HEK293T (cell line): ENCODE measurements around the gene TAL1.

ENCODE experiments used
- BHLHE40 ChIP-seq: fragments of 450-650 bp; IDR thresholded peaks from 2 replicates; pipeline ENCODE4 v1.6.1; 2016; ENCODE audit warnings: mild to moderate bottlenecking, moderate library complexity, borderline replicate concordance
- FOXA1 ChIP-seq: fragments of 450-650 bp; IDR thresholded peaks from 2 replicates; pipeline ENCODE4 v1.6.1; 2016; ENCODE audit warnings: mild to moderate bottlenecking
- FOXK2 ChIP-seq: fragments of 450-650 bp; IDR thresholded peaks from 2 replicates; pipeline ENCODE4 v1.6.1; 2016; ENCODE audit warnings: mild to moderate bottlenecking
- FOXM1 ChIP-seq: fragments of 450-650 bp; IDR thresholded peaks from 2 replicates; pipeline ENCODE4 v1.6.1; 2017; ENCODE audit warnings: mild to moderate bottlenecking, borderline replicate concordance
- L3MBTL2 ChIP-seq: fragments of 450-650 bp; conservative IDR thresholded peaks from 2 replicates; pipeline ENCODE4 v1.6.1; 2016; ENCODE audit warnings: mild to moderate bottlenecking
- NFRKB ChIP-seq: fragments of 450-650 bp; IDR thresholded peaks from 2 replicates; pipeline ENCODE4 v1.6.1; 2016; ENCODE audit warnings: mild to moderate bottlenecking, moderate library complexity
- PKNOX1 ChIP-seq: fragments of 450-650 bp; IDR thresholded peaks from 2 replicates; pipeline ENCODE4 v1.6.1; 2016
- SP1 ChIP-seq: fragments of 450-650 bp; IDR thresholded peaks from 2 replicates; pipeline ENCODE4 v1.6.1; 2017
- TARDBP ChIP-seq: fragments of 450-650 bp; IDR thresholded peaks from 2 replicates; pipeline ENCODE4 v1.6.1; 2016
- ZNF384 ChIP-seq: fragments of 450-650 bp; IDR thresholded peaks from 2 replicates; pipeline ENCODE4 v1.6.1; 2016

GRCh38 chr1:47214549-47214948 is 17.5 kb downstream of the TAL1 start:
- TF ChIP-seq FOXK2 (no peak), ZNF384 (no peak), L3MBTL2 (no peak), BHLHE40 (no peak), PKNOX1 (no peak), TARDBP (no peak), FOXM1 (no peak), FOXA1 (no peak), SP1 (no peak), NFRKB (no peak)
